GM18519 (cell line): ENCODE results near the gene AP2A2.

Experiments
- ATAC-seq: cut with Tn5 transposase; IDR thresholded peaks from one replicate; pipeline ENCODE4 v1.9.1; 2021; ENCODE audit warnings: mild to moderate bottlenecking, moderate library complexity; ENCODE audit not compliant: unreplicated experiment, low FRiP score

The AP2A2 gene

DNA sequence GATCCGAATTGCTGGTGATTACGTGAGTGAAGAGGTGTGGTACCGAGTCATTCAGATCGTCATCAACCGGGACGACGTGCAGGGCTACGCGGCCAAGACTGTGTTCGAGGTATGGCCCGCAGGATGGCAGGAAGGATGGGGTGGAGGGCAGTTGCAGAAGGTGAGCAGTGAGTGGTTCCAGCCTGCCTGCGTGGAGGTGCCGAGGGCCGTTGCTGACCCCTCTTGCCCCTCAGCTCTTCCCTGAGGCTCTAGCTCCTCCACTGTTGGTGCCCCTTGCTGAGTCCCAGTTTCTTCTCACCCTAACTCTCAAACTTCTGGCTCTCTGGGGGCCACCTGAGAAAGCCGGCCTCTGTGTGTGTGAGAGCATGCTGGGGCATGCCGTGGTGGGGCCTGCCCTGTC, 66.9 kb downstream of the AP2A2 start:
- no peak for ATAC-seq

DNA sequence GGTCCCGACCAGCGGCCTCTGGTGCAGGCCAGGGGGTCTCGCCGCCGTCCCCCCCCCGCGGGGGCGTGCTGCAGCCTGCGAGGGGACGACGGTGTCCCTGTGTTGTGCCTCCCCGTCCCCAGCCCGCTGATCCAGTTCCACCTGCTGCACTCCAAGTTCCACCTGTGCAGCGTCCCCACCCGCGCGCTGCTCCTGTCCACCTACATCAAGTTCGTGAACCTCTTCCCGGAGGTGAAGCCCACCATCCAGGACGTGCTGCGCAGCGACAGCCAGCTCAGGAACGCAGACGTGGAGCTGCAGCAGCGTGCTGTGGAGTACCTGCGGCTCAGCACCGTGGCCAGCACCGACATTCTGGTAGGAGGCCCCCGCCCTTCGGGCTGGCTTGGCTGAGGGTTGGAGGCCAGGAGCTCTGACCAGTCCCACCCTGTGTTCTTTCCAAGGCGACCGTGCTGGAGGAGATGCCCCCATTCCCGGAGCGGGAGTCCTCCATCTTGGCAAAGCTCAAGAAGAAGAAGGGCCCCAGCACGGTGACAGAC, 68.0 kb downstream of the AP2A2 start:
- ATAC-seq, result no peak

DNA sequence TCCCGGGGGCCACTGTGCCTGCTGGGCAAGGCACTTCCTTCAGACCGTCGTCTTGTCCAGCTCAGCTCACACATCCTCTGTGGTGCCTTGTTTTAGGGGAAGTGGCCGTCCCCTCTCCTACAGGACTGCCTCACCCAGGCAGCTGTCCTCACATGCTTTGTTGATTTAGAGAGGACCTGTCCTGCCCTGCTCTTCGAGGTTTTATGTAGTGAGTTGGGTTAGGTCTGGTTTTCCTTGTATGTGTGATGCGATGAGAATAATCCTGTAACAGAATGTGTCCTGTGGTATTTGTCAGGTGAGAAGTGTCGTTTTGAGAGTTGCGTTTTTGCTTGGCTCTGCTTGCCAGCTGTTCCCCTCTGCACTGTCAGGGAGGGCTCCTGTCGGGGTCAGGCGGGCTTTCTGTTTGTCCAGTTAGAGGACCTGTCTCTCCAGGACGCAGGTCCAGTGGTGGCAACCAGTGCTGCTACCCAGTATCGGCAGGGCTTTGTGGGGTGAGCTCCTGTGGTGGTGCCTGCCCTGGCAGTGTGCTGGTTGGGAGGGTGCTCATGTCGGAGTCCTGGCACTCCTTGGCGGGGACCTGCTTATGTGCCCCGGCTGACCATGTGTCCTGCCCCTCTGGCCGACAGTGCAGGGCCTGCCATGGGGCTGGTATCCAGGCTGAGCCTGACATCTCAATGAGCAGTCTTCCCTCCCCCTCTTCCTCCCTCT, 69.5 kb downstream of the AP2A2 start:
- no peak for ATAC-seq

DNA sequence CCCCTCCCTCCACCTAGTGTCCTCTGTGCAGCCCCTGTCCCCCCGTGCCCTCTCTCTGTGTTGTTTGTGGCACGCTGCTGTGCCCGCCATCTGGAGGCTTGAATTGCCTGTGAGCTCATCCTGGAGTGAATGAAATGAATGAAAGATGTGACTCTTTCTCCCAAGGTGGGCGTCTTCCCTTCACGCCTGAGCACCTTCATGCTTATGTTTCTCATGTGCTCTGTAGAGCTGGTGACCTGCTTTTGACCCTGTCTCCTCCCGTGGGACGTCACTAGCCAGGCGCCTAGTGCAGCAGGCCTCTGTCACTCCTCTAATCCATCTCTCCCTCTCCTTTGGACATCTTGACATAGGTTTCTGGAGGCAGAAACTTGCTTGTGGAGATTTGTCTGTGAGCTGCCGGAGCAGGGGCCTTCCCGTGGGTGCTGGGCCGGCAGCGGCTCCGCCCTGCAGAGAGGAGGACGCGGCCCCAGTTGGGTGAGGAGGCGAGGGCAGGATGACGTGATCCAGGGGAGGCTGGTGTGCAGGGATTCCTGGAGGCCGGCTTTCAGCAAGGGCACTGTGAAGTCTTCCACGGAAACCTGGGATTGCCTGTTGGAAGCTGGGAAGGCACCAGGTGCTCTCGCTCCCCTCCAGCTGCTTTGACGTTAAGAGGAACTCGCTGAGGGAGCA, 70.2 kb downstream of the AP2A2 start:
- ATAC-seq, result no peak

DNA sequence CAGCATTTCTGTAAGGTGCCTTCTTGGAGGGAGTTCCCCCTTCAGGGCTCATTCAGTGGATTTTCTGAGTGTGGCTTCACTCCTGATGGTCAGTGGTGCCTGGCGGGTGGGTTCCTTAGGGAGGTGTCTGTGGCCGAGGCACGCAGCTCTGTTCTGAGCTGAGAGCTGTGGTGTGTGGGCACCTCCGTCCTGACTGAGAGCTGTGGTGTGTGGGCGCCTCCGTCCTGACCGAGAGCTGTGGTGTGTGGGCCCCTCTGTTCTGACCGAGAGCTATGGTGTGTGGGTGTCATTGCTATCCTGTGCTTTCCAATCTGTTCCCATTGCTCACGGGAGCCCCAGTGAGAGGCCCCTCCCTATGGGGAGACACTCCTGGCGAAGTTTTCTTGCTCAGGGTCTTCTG, 71.0 kb downstream of the AP2A2 start:
- no peak for ATAC-seq

DNA sequence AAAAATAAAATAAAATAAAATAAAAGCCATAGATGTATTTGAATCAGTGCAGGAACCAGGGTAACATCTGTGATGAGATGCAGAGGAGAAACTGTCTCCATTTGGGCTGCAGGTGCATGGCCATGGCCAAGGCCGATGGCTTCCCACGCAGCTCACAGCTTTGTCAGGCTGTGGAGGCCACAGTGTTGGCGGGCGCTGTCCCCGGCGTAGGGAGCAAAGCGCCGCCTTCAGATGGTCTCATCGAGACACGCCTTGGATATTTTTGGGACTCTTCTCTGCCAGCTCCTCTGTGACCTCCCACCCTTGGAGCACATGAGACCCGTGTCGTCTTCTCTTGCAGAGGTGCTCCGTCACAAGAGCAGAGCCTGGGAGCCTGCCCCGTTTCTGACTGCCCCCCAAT, 72.2 kb downstream of the AP2A2 start:
- no peak for ATAC-seq

DNA sequence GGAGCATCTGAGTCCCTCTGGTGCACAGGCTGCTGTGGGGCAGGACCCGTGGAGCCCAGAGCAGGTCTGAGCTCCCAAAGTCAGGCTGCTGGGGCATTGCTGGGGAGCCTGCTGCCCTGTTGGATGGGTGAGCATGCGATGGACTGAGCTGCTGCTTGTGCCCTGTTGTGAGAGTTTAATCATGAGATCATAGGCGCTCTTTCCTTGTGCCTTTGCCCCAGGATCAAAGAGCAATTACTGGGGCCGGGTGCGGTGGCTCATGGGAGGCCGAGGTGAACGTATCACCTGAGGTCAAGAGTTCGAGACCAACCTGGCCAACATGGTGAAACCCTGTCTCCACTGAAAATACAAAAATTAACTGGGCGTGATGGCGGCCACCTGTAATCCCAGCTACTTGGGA, 73.3 kb downstream of the AP2A2 start:
- ATAC-seq, result no peak

DNA sequence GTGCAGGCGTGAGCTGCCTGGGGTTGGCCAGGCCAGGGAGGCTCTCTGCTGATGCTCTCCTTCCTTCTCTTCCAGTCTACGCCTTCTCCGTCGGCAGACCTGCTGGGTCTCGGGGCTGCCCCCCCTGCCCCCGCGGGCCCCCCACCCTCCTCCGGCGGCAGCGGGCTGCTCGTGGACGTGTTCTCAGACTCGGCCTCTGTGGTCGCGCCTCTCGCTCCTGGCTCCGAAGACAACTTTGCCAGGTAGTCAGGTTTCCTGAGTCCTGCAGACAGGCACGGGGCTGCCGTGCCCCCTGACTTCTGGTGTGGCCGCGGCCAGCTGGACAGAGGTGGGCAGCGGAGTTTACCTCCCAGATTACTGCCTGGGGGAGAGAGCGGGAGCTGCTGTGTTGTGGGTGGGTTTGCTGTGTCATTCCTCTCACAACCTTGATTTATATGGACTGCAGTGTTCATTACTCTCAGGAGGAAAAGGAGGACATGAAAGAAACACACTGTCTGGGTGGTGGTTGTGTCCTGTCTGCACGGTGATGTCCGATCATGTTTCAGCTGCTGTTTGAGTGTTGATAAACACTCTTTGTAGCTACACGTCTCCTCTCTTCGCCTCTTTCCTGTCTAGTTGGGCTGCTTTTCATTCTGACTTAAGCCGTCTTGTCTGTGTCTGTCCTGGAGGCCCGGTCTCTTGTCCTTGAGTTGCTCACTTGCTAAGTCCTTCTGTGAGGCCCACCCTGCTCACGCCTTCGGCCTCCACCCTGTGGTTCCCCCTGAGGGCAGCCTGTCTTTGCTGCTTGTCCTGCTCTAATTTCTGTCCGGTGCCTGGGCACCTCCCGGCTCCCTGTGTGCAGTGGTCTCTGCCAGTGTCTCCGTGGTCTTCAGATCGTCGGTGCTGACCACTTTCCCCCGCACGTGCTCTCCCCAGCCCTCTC, 74.9 kb downstream of the AP2A2 start:
- no peak for ATAC-seq

DNA sequence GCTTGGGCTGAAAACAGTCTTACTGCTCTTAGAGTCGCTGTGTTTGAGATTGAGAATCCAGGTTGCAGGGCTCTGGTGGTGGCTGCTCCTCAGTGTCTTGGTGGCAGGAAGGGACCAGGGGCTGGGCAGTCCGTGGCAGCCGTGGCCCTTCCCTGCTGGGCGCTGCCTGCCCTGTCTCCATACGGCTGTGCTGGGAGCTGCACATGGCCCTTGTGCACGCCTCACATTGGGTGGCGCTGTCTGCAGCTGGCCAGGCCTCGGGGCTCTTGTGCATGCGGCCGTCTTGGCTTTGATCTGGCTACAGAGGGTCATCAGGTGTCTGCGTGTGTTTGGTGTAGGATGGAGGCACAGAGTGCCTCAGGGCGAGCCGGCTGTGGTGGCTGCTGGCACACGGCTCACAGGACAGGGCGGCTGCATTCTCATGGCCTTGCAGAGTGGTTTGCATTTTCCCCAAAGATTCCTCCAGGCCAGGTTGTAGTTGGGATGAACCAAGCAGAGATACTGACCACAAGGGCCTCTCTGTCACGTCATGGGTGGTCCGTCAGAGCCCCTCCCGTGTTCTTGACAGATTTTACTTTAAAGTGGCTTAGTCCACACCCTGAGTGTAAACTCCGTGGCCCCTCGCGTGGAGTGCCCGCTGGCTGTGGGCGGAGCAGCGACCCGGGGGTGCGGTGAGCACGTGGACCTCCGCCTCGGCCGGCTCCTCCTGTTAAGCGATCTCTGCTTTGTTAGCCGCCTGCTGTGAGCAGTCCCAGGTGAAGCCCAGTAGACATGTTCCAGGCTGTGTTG, 76.1 kb downstream of the AP2A2 start:
- ATAC-seq, result no peak

DNA sequence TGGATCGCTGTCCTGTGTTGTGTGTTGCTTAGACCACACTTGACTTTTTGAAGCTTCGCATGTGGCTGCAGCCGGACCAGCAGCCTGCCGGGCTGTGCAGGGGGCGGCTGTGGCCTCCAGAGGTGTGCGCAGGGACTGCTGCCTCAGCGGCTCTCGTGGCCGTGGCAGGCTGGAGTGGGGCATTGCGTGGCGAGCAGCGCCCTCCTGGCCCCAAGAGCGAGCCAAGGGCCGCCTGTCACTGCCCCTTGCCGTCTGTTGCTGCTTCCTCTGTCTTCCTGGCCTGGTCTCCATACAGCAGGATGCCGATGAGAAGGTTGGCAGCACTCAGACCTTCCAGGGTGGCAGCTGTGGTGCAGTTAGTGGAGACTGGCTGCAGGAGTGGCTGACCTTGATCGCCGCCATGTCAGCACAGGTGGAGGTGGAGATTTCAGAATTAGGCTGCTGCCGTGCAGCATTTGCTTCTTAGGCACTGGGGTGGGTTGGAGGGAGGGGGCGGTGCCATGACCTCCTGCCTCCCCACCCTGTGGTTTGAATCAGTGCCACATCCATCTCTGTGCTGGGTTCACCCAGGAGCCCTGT, 76.8 kb downstream of the AP2A2 start:
- ATAC-seq, result no peak

DNA sequence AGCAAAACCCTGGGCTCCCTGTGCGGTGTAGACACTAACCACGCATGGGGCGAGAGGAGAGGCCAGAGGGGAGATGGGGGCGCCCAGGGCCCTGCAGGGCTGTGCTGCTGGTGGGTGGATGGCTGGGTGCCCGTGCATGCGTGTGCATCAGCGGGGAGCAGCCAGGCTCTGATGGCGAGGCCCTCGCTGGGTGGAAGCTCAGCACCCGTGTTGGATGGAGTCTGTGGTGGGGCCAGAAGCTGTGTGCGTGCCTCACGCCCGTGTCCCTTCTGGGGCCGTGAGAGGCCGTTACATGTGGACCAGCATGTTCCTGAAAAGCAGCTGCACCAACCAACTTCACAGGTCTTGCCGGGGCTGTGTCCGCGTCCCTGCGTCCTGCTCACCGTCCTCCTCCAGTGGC, 77.5 kb downstream of the AP2A2 start:
- ATAC-seq, result no peak

DNA sequence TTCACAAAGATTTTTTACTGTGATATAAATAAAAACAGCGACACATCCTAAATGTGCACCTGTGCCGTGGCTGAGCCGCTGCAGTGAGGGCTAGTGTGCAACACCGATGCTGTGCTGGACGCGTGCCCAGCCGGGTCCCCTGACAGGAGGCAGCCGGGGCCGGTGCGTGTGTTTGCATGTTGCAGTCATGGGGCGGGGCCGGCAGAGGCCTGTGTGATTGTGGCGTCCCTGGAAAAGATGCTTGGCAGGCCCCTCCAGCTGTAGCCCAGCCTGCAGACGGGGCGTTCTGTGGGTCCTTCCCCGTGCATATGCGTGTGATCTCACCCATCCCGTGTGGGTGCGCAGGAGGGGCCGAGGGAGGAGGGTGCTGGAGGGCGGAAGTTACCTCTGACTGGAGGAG, 80.3 kb downstream of the AP2A2 start:
- ATAC-seq, result no peak

DNA sequence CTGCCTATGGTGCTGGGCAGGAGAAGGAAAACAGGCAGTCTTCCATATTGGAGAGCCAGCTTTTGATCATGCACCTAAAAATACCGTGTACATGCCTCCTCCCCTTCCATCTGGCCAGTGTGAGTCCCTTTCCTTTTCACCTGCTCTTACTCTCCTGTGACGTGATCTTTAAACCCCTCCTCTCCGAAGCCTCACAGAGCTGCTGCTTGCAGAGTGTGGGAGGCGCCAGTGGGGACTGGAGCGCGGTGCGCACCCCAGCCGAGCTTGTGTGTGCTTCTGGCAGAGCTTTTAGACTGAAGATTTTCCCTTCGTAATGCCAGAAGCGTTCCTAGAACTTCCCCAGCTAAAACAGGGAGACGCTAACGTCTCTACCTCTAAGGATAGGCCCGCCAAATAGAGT, 81.1 kb downstream of the AP2A2 start:
- ATAC-seq, result no peak

DNA sequence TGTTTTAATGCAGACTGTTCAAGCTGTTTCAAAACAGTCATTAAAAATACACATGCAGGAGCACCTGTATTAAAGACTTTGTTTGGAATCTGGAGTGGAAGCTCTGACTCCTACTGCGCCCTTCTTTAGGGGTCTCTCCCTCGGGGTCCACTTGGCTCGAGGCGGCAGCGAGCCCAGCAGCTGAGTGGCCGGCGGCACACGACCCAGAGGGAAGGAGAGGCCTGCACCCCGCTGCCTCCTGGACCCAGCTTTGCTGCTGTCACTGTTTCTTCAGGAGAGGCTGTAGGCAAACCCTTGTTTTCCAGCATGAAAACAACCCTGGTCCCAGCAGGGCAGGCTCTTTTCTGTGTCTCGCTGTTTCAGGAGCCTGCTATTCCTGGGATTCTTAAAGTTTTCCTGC, 81.6 kb downstream of the AP2A2 start:
- ATAC-seq, result no peak

DNA sequence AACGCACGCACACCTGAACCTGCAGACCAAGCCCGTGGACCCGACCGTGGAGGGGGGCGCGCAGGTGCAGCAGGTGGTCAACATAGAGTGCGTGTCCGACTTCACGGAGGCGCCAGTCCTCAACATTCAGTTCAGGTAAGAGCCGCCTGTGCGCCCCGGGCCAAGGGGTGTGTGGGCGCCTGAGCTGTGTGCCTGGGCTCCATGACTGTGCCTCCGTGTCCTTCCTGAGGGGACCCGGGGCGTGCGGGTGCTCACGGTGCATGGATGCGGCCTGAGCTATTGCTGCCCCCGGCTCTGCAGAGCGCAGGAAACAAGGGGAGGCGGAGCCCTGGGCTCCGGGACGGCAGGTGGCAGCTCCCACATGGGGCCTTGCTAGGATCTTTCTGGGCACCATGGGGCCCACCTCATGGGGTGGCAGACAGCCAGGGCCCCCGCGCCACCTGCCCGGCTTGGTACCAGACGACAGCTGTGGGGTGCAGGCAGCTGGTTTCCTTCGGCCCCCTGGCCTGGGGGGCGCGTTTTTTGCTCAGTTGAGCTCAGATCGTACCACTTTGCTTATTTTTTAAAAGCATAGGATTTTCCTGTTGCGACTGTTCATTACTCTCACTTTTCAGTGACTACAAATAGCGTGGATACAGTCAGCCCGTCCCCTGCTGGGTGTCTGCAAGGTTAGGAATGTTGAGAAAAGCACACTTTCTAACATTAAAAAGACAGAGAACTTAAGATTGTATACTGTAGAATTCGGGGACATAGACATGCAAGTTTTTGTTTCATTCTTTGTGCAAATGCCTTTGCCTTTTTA, 82.5 kb downstream of the AP2A2 start:
- no peak for ATAC-seq

DNA sequence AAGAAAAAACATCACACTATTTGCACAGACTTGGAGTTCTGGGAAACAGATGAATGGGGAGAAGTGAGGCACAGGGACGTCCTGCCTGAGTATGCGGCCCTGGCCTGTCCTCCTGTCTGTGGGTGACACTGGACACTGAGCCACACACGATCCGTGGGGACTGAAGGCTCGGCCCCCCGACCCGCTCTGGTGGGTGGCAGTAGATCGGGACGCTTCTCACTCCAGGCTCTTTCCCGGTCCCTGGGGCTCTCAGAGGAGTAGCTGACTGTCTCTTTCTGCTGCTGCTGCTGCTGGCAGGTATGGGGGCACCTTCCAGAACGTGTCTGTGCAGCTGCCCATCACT, 83.1 kb downstream of the AP2A2 start:
- ATAC-seq, result no peak

DNA sequence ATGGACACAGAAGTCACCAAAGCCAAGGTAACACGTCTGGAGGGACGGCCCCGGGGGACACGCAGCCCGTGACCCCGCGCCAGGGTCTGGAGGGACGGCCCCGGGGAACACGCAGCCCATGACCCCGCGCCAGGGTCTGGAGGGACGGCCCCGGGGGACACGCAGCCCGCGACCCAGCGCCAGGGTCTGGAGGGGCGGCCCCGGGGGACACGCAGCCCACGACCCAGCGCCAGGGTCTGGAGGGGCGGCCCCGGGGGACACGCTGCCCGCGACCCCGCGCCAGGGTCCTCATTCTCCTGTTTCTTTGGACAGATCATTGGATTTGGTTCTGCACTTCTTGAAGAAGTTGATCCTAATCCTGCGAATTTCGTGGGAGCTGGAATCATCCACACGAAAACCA, 83.7 kb downstream of the AP2A2 start:
- ATAC-seq, result no peak

DNA sequence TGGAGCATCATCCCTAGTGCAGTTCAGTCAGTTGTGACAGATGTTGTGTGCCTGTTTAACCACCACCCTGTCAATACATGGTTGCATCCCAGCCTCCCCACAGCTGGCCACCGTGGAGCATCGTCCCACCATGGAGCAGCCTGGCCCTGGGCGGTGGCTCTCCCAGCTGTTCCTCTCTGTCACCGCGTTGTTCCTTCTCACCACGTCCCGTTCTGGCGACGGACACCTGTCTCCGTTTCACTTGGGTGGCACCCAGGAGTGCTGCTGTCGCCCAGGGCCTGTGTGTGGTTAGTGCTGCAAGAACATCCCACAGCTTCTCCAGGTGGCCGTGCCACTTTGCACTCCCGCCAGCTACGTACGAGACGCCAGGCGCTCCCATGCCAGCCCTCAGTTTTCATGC, 84.3 kb downstream of the AP2A2 start:
- no peak for ATAC-seq

DNA sequence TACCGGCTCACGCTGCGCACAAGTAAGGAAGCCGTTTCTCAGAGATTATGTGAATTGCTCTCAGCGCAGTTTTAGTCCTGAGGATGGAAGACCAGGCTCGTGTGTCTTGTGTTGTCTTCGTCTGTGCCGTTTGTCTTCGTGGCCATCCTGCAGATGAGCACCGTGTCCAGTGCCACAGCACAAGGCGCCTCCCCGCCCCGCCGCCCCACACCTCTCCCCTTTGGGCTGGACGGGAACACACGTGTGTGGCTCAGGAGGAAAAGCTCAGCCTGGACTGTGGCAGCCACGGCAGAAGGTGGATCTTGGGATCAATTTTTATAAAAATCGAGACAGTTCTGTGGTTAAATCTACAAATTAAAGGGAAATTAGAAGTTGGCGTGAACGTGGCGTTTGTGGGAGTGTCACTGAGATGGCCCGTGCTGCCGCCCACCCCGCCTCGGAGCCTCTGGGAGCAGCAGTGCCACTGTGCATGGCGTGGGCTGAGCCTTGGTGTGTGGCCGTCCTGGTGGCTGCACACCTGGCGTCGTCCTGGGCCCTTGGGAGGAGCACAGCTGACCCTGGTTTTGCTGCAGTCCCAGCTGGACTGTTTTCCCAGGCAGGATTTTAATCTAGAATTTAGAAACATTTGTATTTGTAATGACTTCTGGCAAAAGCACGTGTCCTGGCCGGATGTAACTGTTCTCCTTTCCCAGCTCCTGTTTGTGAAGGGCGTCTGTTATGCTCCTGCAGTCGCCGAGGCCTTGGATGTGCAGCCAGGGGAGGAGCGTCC, 85.1 kb downstream of the AP2A2 start:
- no peak for ATAC-seq
